Posterior cingulate gyrus (tissue), 11 donors: ENCODE results near the gene ARHGEF10L.

ENCODE experiments used
- DNase-seq, 10 donors: peaks; one replicate each; pipeline versions ENCODE4 v3.0.0 to v3.0.0-alpha.2; 2020 to 2021; ENCODE audit warnings: mixed read lengths in 3 of 10
- intact Hi-C: fragments of 100-400 bp; cut with DNase I; formaldehyde crosslinking; loops from one replicate; pipeline ENCODE4 v1.15.1; 2023

The ARHGEF10L gene

DNA sequence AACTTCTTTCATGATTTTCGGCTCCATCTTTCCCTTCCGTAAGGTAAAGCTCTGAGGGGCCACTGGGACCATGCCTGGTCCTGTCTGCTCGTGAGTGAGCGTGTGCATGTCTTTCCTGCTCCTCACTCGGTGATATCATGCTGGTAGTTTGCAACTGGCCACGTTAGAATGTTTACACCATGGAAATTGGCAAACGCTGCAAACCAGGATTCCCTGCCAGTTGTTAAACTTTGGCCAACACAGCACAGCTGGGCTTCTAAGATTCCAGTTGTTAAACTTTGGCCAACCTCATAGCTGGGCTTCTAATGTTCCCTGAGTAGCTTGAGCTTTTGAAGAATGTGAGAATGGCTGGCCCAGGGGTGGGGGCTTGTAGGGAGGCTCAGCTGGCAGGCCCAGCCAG, 147.6 kb downstream of the ARHGEF10L start:
- intact Hi-C loops = no loop called here
- no peak for DNase-seq

DNA sequence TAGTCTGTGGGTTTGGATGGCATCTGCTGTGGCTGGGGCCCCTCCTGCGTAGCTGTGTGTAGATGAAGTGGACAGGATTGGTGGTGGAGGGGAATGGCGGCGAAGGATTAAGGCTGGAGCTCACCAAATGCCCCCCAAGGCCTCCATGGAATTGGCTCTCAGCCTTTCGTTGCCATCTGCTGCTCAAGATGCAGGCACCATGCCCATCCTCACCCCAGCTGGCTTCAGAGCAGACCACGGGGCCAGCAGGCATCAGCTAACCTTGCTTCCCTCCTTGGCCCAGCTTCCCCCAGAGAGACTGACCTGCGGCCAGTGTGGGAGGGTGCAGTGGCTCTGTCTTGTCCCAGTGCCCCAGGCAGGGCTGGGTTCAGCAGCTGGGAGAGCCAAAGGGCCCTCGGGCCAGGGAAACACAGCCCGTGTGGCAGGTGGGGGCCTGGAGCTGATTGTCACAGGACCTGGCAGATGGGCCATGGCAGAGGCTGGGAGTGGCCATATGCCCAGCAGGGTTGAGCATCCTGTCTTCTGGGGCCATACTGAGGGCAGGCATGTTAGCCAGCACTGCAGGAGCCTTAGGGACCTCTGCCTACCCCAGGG, 148.8 kb downstream of the ARHGEF10L start:
- peak in 3 of 10 donors; percentile 26 to 86 (median 39) for DNase-seq
- intact Hi-C loops = no loop called here

- intact Hi-C loops = no loop called here
- DNase-seq = no peak
These were observed 149.5 kb downstream of the ARHGEF10L start for GRCh38 chr1:17689011-17689410.

GRCh38 chr1:17690906-17691634, 151.6 kb downstream of the ARHGEF10L start:
- no peak for DNase-seq
- intact Hi-C loops = no loop called here

- intact Hi-C loops = no loop called here
- DNase-seq = peak in 1 of 10 donors; percentile 75
These were observed 153.1 kb downstream of the ARHGEF10L start for GRCh38 chr1:17692645-17693044.

DNA sequence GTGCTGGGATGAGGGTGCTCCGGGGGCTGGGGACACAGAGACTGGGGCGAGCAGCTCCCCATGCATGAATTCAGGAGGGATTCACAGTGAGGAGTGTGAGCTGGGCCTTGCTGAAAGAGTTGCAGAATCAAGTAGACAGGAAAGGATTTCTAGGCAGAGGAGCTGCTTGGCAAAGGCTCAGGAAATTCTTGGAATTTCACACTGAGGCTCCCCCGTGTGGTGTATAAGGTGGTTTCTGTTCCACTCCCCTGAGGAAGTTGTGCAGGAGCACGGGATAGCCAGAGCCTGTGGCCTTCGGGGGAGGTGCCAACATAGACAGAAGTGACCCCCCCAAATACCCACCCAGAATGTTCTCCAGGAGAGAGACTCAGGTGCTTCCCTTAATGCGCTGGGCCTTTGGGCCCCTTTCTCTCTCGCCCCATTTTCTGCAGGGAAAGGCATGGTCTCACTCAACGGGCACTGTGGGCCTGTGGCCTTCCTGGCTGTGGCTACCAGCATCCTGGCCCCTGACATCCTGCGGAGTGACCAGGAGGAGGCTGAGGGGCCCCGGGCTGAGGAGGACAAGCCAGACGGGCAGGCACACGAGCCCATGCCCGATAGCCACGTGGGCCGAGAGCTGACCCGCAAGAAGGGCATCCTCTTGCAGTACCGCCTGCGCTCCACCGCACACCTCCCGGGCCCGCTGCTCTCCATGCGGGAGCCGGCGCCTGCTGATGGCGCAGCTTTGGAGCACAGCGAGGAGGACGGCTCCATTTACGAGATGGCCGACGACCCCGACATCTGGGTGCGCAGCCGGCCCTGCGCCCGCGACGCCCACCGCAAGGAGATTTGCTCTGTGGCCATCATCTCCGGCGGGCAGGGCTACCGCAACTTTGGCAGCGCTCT, 157.2 kb downstream of the ARHGEF10L start:
- intact Hi-C loops = no loop called here
- peak in 6 of 10 donors; percentile 20 to 90 (median 50) for DNase-seq

DNA sequence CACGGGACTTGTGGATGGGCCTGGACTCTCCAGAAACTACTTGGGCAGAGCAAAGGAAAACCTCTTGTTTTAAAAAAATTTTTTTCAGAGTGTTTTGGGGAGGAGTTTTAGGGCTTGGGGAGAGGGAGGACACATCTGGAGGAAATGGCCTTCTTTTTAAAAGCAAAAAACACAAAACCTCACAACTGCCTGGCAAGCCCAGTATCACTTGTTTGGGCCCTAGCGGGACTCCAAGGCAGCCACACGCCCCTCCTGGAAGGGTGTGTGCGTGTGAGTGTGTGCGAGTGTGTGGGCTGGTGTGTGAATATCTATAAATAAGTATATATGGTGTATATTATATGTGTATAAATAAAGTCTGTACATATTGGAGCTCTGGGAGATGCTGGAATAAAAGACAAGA, 158.0 kb downstream of the ARHGEF10L start:
- intact Hi-C loops = no loop called here
- peak in 1 of 10 donors; percentile 79 for DNase-seq

DNA sequence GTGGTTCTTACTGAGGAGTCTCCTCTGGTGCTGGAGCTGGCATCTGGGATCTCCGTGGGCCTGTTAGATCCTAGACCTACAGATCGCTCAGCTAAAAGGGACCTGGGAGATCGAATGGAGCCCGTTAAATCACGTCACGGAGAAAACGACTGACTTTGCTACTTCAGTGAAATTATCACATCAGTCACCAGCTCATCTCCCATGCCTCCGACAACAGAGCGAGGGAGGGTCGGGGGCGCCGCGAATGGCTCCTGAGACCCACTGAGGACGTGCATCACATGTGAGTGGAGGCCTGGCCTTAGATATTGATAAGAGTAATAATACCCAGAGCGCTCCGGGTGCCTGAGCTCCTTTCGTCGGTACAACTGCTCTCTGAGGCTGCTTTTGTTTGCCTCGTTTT, 160.1 kb downstream of the ARHGEF10L start:
- intact Hi-C loops = no loop called here
- no peak for DNase-seq

DNA sequence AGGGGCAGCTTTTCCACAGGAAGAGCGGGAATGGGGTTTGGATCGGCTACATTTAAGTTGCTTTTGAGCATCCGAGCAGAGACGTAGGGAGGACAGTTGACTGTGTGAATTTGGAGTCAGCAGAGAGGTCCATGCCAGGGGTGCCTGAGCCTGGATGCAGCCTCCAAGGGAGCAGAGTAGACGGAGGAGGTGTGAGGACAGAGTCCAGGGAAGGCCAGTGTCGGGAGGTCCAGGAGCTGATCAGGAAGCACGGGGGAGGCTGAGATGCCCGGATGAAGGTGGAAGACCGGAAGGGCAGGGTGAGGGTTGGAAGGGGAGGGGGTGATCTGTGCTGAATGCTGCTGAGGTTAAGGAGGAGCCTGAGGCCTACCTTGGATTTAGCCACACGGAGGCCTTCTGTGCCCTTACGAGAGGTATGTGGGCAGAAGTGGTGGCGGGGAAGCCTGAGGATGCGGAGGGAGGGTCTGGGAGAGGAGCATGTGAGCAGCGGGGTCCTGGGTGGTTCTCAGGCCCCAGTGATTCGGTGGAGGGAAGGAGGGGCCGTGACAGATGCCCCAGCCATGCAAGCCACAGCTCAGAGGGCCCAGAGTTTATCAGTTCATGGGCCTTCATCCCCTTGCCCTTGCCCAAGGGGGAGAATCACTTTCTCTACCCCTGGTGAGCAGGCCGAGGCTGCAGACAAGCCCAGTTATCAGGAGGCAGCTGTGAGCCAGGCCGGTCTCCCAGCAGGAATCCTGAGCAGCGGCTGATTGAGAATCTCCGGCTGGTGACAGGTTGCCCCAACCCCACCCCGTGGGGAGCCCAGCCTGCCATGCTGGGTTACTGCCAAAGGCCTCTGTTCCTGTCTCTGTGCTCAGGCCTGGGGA, 161.7 kb downstream of the ARHGEF10L start:
- intact Hi-C loops = no loop called here
- peak in 1 of 10 donors; percentile 78 for DNase-seq

GRCh38 chr1:17704176-17704575, 164.7 kb downstream of the ARHGEF10L start:
- no peak for DNase-seq
- intact Hi-C loops = no loop called here

DNA sequence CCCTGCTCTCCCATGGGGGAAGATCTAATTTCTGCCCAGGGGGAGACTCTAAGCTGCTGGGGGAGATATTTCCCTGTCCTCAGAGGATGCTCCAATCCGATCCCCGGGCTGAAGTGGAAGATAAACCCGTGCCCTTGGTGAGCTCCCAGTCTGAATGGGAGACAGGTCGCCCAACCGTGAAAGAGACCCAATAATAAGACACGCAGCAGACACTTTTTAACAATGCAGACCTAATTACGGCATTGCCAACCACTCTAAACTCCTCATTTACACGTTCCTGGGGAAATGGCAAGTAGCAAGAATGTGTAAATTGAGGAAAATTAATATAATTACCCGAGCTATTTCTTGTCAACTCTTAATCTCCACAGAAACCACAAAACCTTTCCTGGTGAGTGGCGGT, 166.9 kb downstream of the ARHGEF10L start:
- no peak for DNase-seq
- intact Hi-C loops = no loop called here

- intact Hi-C loops = no loop called here
- no peak for DNase-seq
These were observed 170.5 kb downstream of the ARHGEF10L start for GRCh38 chr1:17709981-17710380.

DNA sequence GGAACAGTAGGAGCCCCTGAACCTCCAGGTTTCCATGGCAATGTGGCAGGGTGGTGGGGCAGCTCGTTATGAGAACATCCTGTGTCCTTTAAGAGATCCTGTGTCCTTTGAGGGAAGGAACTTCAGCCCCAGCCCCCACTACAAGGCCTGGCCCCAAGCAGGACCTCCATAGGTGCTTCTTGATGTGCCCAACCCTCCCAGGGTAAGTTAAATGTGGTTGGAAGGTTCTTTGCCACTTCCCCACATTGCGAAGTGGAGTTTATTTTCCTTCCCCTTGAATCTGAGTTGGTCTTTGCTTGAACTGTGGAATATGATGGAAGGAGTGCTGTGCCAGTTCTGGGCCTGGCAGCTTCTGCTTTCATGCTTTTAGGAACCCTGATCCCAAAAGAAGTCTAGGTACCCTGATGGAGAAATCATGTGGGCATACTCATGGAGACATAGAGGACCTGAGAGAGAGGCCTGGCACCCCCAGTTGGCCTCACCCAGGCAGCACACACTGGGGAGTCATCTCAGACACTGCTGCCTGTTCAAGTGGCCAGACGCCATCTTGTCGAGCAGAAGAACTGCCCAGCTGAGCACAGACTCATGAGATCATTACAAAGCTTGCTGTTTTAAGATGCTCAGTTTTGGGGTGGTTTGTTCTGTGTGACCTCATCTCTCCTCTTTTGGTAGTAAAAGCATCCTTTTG, 171.5 kb downstream of the ARHGEF10L start:
- no peak for DNase-seq
- intact Hi-C loops = no loop called here

DNA sequence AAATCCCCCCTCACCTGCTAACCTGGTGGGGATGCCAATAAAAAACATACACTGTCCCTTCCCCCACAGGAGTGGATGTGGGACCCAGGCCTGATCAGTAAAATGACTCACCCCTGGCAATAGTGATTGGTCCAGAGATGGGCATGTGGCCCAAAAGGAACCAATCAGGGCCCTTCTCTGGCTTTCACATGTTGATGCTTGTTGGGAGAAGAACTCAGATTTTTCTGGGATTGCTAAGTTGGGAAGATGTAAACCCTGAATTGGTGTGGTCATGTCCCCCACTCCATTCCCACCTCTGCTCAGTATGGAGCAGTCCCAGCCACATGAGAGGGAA, 172.0 kb downstream of the ARHGEF10L start:
- intact Hi-C loops = no loop called here
- DNase-seq = no peak

- DNase-seq = no peak
- intact Hi-C loops = no loop called here
These were observed 172.4 kb downstream of the ARHGEF10L start for GRCh38 chr1:17711941-17712340.

DNA sequence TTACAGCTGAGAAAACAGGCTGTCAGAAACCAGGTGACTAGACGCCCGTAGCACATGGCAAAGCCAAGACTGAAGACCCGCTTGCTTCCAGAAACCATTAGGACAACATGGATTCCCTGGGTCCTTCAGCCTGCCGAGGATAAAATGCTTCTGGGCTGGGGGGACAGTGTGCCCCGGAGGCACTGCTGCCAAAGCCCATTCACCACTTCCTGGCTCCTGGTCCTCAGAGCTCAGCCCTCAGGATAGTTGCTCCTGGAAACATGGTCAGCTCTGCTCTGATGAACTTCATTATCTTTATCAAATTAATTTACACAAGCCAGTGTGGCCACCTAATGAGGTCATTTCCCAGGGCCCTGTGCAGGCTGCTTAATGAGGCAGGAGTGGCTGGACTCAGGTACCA, 174.5 kb downstream of the ARHGEF10L start:
- no peak for DNase-seq
- intact Hi-C loops = no loop called here

DNA sequence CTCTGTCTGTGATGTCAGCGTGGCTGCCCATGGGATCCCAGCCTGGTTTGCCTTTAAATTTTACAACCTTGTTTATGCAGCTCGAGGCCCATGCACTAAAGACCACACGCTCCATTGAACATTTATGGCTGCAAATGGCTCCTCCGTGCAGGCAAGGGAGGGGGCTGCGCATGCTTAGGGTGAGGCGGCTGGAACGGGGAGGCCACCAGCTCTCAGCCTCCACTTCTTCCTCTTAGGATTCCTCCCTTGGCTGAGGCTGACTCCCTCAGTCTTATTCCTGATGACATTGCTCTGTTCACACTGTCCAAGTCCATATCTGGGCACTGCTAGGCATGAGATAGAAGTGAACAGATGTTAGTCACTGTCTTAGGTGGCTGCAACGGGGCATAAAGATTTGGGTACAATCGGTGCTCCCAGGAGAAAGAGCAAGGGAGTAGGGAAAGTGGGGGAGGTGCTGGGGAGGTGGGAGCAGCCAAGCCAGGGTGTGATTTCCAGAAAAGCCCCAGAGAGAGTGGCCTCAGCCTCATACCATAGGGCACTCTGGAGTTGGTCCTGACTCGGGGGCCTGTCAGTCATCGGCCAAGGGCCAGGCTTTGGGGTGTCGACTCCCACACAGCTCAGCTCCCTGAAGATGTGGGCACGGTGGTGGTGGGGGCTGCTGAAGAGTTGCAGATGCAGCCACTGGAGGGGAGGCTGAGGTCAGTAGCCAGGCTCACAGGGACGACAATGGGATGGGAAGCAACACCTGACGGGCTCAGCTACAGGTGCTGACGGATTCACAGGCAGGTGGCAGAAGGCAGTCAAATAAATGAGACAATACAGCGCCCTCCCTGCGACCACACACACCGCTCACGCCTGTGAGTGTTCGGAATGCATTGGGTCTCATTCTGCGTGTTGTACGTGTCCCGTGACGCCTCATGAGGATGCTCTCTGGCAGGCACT, 178.4 kb downstream of the ARHGEF10L start:
- no peak for DNase-seq
- intact Hi-C loops = no loop called here

GRCh38 chr1:17719874-17720273, 180.4 kb downstream of the ARHGEF10L start:
- intact Hi-C loops = no loop called here
- DNase-seq = no peak

GRCh38 chr1:17721444-17721843, 181.9 kb downstream of the ARHGEF10L start:
- intact Hi-C loops = no loop called here
- no peak for DNase-seq
